ENCODE data around the gene DGCR8.

GRCh38 chr22:20109411-20110358 lies 29.6 kb downstream of the DGCR8 start:
- TF ChIP-seq CTCF (IDR thresholded peaks at IDR 0.05; ENCODE audit: insufficient read depth, low read depth, low read length) (no peak), EZH2 (IDR thresholded peaks at IDR 0.05; ENCODE audit: insufficient read depth, low read length) (no peak)

Data from astrocyte (in vitro differentiated cells and primary cell).